IMR-90 (cell line): ENCODE results near the gene PLXNB3. TPM values are rescaled to one million over a fixed set of nuclear protein-coding genes. Genes with fewer than 3 reads are reported as not detected.

Source experiments
- ATAC-seq: fragments of 200-7000 bp; cut with Tn5 transposase; 2 replicates; pipeline ENCODE4 v1.9.1; 2020; ENCODE audit warnings: low read depth, mild to moderate bottlenecking, moderate library complexity
- BruUV-seq: library from RNA; stranded (reverse); fragments of 400-500 nt; replicated peaks from 2 replicates; lab custom pipeline; 2021; lab: Mats Ljungman, UMichigan
- CTCF ChIA-PET: fragments of 300-600 bp; formaldehyde crosslinking; extraction: SDS; loops from one replicate; lab custom pipeline; 2021; ENCODE audit warnings: antibody characterized with exemption; lab: Yijun Ruan, JAX
- POLR2A ChIA-PET: fragments of 300-600 bp; sonication (Branson Sonifier 250); formaldehyde crosslinking; loops from one replicate; lab custom pipeline; 2022; ENCODE audit warnings: antibody characterized with exemption; ENCODE audit not compliant: unreplicated experiment; lab: Charles Lee
- DNase-seq: peaks from one replicate; pipeline ENCODE4 v3.0.0; 2013
- H2AFZ ChIP-seq: replicated peaks from 2 replicates; pipeline ENCODE3; 2013; ENCODE audit warnings: low read length, mild to moderate bottlenecking; ENCODE audit not compliant: poor library complexity
- H2AK5ac ChIP-seq: 2 replicates; pipeline ENCODE4 v1.6.1; 2013; ENCODE audit warnings: low read depth, low read length, inconsistent platforms
- H2AK9ac ChIP-seq: replicated peaks from 2 replicates; pipeline ENCODE3; 2013; ENCODE audit warnings: mild to moderate bottlenecking, low read depth, low read length, moderate library complexity; ENCODE audit not compliant: poor library complexity
- H2BK120ac ChIP-seq: 2 replicates; pipeline ENCODE4 v1.6.1; 2013; ENCODE audit warnings: low read depth, low read length, inconsistent platforms
- H2BK15ac ChIP-seq: 3 replicates; pipeline ENCODE4 v1.6.1; 2013; ENCODE audit warnings: low read depth, low read length, inconsistent platforms
- H2BK20ac ChIP-seq: 2 replicates; pipeline ENCODE4 v1.6.1; 2013; ENCODE audit warnings: low read depth, mild to moderate bottlenecking, inconsistent platforms, low read length, moderate library complexity
- H2BK5ac ChIP-seq: 2 replicates; pipeline ENCODE4 v1.6.1; 2013; ENCODE audit warnings: mild to moderate bottlenecking, low read depth, low read length, inconsistent platforms; ENCODE audit not compliant: poor library complexity, severe bottlenecking
- H3K14ac ChIP-seq: replicated peaks from 2 replicates; pipeline ENCODE4 v1.6.1; 2013; ENCODE audit warnings: low read depth, low read length, inconsistent platforms
- H3K18ac ChIP-seq: 2 replicates; pipeline ENCODE4 v1.6.1; 2013; ENCODE audit warnings: low read depth, low read length, control low read depth
- H3K23ac ChIP-seq: 2 replicates; pipeline ENCODE4 v1.6.1; 2013; ENCODE audit warnings: low read depth, low read length, inconsistent platforms
- H3K27ac ChIP-seq: 2 replicates; pipeline ENCODE4 v1.5.1; 2013; ENCODE audit warnings: mild to moderate bottlenecking, control low read depth, low read length; ENCODE audit not compliant: insufficient read depth
- H3K27me3 ChIP-seq: 2 replicates; pipeline ENCODE4 v1.6.1; 2013; ENCODE audit warnings: low read length; ENCODE audit not compliant: control insufficient read depth, insufficient read depth
- H3K36me3 ChIP-seq: 2 replicates; pipeline ENCODE4 v1.6.1; 2013; ENCODE audit warnings: low read length, mixed read lengths; ENCODE audit not compliant: control insufficient read depth, insufficient read depth
- H3K4ac ChIP-seq: 2 replicates; pipeline ENCODE4 v1.6.1; 2013; ENCODE audit warnings: low read depth, low read length, inconsistent platforms
- H3K4me1 ChIP-seq: 2 replicates; pipeline ENCODE4 v1.6.1; 2013; ENCODE audit warnings: low read length, mixed read lengths; ENCODE audit not compliant: control insufficient read depth, insufficient read depth
- H3K4me2 ChIP-seq: 2 replicates; pipeline ENCODE4 v1.6.1; 2013; ENCODE audit warnings: low read depth, mild to moderate bottlenecking, control low read depth, low read length, moderate library complexity
- H3K4me3 ChIP-seq: 2 replicates; pipeline ENCODE4 v1.5.1; 2013; ENCODE audit warnings: low read depth, mild to moderate bottlenecking, control low read depth, low read length, moderate library complexity; ENCODE audit not compliant: insufficient read depth
- H3K56ac ChIP-seq: 2 replicates; pipeline ENCODE4 v1.6.1; 2013; ENCODE audit warnings: low read length, inconsistent platforms; ENCODE audit not compliant: insufficient read depth; ENCODE audit errors: extremely low read depth
- H3K79me1 ChIP-seq, 2 experiments: 2 replicates each; pipeline ENCODE4 v1.6.1; 2013; ENCODE audit warnings: low read length in 2 of 2, inconsistent platforms in 1 of 2, low read depth in 1 of 2
- H3K9ac ChIP-seq: 2 replicates; pipeline ENCODE4 v1.6.1; 2013; ENCODE audit warnings: low read depth, low read length, control low read depth
- H3K9me1 ChIP-seq: 2 replicates; pipeline ENCODE4 v1.6.1; 2013; ENCODE audit warnings: low read length, inconsistent platforms; ENCODE audit not compliant: insufficient read depth
- H3K9me3 ChIP-seq: 2 replicates; pipeline ENCODE4 v1.6.1; 2013; ENCODE audit warnings: low read length; ENCODE audit not compliant: control insufficient read depth, insufficient read depth
- H4K20me1 ChIP-seq: 2 replicates; pipeline ENCODE4 v1.6.1; 2013; ENCODE audit warnings: low read length, inconsistent platforms; ENCODE audit not compliant: insufficient read depth
- H4K5ac ChIP-seq: 2 replicates; pipeline ENCODE4 v1.6.1; 2013; ENCODE audit warnings: mild to moderate bottlenecking, low read depth, low read length, control low read depth
- H4K8ac ChIP-seq, 2 experiments: 2 replicates each; pipeline ENCODE4 v1.6.1; 2013; ENCODE audit warnings: low read depth in 2 of 2, low read length in 2 of 2, control low read depth in 1 of 2, inconsistent platforms in 1 of 2
- H4K91ac ChIP-seq: 2 replicates; pipeline ENCODE4 v1.6.1; 2013; ENCODE audit warnings: low read depth, low read length, inconsistent platforms; ENCODE audit not compliant: insufficient read depth
- BHLHE40 ChIP-seq: fragments of 150-350 bp; IDR thresholded peaks from 2 replicates; pipeline ENCODE4 v1.6.1; 2016; ENCODE audit warnings: mild to moderate bottlenecking, low read depth, low read length
- CEBPB ChIP-seq: IDR thresholded peaks from 2 replicates; pipeline ENCODE4 v1.6.1; 2012; ENCODE audit warnings: low read depth, low read length, improper control_type of control experiment
- FOS ChIP-seq: fragments of 150-350 bp; IDR thresholded peaks from 2 replicates; pipeline ENCODE4 v1.6.1; 2016; ENCODE audit warnings: low read depth, low read length
- MAFK ChIP-seq: IDR thresholded peaks from 2 replicates; pipeline ENCODE4 v1.6.1; 2012; ENCODE audit warnings: low read depth, low read length, improper control_type of control experiment
- MAZ ChIP-seq: IDR thresholded peaks from 2 replicates; pipeline ENCODE4 v1.6.1; 2012; ENCODE audit warnings: low read depth, mild to moderate bottlenecking, low read length, improper control_type of control experiment, moderate library complexity, borderline replicate concordance
- MXI1 ChIP-seq: IDR thresholded peaks from 2 replicates; pipeline ENCODE4 v1.6.1; 2012; ENCODE audit warnings: low read depth, mild to moderate bottlenecking, low read length, moderate library complexity, borderline replicate concordance
- NFE2L2 ChIP-seq: fragments of 150-350 bp; IDR thresholded peaks from 2 replicates; pipeline ENCODE4 v1.6.1; 2016; ENCODE audit warnings: low read depth, mild to moderate bottlenecking, low read length
- POLR2A ChIP-seq: IDR thresholded peaks from 2 replicates; pipeline ENCODE4 v1.6.1; 2012; ENCODE audit warnings: mild to moderate bottlenecking, low read depth, low read length
- RAD21 ChIP-seq: IDR thresholded peaks from 2 replicates; pipeline ENCODE4 v1.6.1; 2012; ENCODE audit warnings: low read length, improper control_type of control experiment
- RCOR1 ChIP-seq: IDR thresholded peaks from 2 replicates; pipeline ENCODE4 v1.6.1; 2012; ENCODE audit warnings: mild to moderate bottlenecking, low read length, improper control_type of control experiment; ENCODE audit not compliant: insufficient replicate concordance
- RFX5 ChIP-seq: IDR thresholded peaks from 2 replicates; pipeline ENCODE4 v1.8.0; 2012; ENCODE audit warnings: low read depth, mild to moderate bottlenecking, low read length, moderate library complexity
- SMC3 ChIP-seq: fragments of 150-350 bp; IDR thresholded peaks from 2 replicates; pipeline ENCODE4 v1.6.1; 2016; ENCODE audit warnings: low read depth, mild to moderate bottlenecking, antibody characterized with exemption, low read length, moderate library complexity
- WGBS, 2 experiments: methylation state at CpG; one replicate each; pipeline versions ENCODE4 v1.1.5 to v1.1.7; 2013; ENCODE audit warnings: missing lambda C conversion rate in 2 of 2; ENCODE audit not compliant: insufficient read length in 1 of 2; ENCODE audit errors: extremely low coverage in 2 of 2; 5-methylcytosine and 5-hydroxymethylcytosine counted together
- dilution Hi-C: fragments of 300-500 bp; cut with HindIII; formaldehyde crosslinking; loops from one replicate; pipeline ENCODE4 v1.14.3; 2018; ENCODE audit warnings: low sequenced_read_pairs; ENCODE audit not compliant: unreplicated experiment
- in situ Hi-C: fragments of 300-500 bp; cut with MboI; formaldehyde crosslinking; loops from 3 replicates; pipeline ENCODE4 v1.14.3; 2019; ENCODE audit warnings: low sequenced_read_pairs, inconsistent platforms, mixed read lengths
- intact Hi-C: fragments of 100-400 bp; cut with micrococcal nuclease; formaldehyde crosslinking; loops from 2 replicates; pipeline ENCODE4 v1.10.0; 2022
- polyA plus RNA-seq, 3 experiments: library from polyadenylated mRNA; depleted of rRNA; stranded (reverse); fragments of >200 nt; gene quantifications; 2 replicates each; pipeline ENCODE4 v1.2.3, GENCODE V29; 2012; ENCODE audit warnings: low replicate concordance in 1 of 3
- total RNA-seq: library from RNA; depleted of rRNA; stranded (reverse); fragments of >200 nt; gene quantifications from 2 replicates; pipeline ENCODE4 v1.2.3, GENCODE V29; 2012
- TF ChIP-seq, protein P1 (sequence below): fragments of 150-350 bp; IDR thresholded peaks from 2 replicates; pipeline ENCODE4 v1.6.1; 2016; ENCODE audit warnings: low read depth, mild to moderate bottlenecking, low read length, moderate library complexity, borderline replicate concordance
- TF ChIP-seq, protein P2 (sequence below): fragments of 150-350 bp; IDR thresholded peaks from 2 replicates; pipeline ENCODE4 v1.6.1; 2017; ENCODE audit warnings: mild to moderate bottlenecking, antibody characterized with exemption, low read length, low read depth
- TF ChIP-seq, protein P3 (sequence below): conservative IDR thresholded peaks from 2 replicates; pipeline ENCODE4 v1.5.1; 2012; ENCODE audit warnings: mild to moderate bottlenecking, low read depth, low read length, improper control_type of control experiment

The PLXNB3 gene
- total and polyA plus RNA-seq, 2 of the 4 experiments (the other 2 are of a cell fraction), result 0.36 to 22.3 TPM

DNA sequence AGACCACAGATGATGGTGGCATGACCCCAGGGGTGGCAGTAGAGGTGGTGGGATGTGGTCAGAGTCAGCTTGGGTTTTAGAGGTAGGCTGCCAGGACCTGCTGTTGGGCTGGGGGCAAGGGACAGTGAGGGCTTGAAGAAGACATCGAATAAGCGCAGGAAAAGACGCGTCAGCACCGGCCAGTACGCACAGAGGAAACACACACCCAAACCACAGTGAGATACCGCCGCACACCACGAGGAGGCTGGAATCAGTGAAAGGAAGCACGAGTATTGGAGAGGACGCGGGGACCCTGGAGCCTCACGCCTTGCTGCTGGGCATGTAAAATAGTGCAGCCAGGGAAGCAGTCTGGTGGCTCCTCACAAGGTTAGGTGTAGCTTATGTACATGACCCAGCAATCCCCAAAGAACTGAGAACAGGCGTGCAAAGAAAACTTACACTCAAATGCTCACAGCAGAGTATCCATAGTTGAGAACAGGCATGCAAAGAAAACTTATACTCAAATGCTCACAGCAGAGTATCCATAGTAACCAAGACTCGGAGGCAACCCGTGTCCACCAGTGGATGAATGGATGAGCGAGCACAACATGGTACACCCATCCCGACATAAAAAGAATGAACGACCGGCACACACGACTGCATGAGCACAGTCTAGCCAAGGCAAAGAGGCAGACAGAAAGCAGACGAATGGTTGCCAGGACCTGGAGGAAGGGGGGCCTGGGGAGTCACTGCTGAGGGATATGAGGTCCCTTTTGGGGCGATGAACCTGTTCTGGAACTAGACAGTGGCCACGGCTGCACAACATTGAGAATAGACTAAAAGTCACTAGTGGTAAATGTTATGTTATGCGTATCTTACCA is 53.0 kb downstream of the PLXNB3 start:
- dilution Hi-C loops, result no loop called here
- H3K9me1 ChIP-seq, result no peaks in the 10 kb centered on the region

More for the DNA sequence above, 53.0 kb downstream of the PLXNB3 start:
- Histone ChIP-seq H3K9ac (no peak overlapping the region), H3K56ac (no peak overlapping the region), H3K27me3 (peaks cover 17% of the 10 kb centered on the region), H2AFZ (no peak overlapping the region), H2AK5ac (no peak overlapping the region), H2AK9ac (no peak overlapping the region), H4K20me1 (no peaks in the 10 kb centered on the region), H3K4me2 (no peak overlapping the region), H2BK15ac (no peak overlapping the region), H3K4ac (no peak overlapping the region), H2BK20ac (no peak overlapping the region), H2BK120ac (no peak overlapping the region), H3K23ac (no peak overlapping the region), H3K4me1 (no peaks in the 10 kb centered on the region), H2BK5ac (no peak overlapping the region), H3K14ac (no peak overlapping the region), H4K5ac (no peak overlapping the region), H3K36me3 (no peaks in the 10 kb centered on the region), H3K9me3 (peaks cover 7% of the 10 kb centered on the region; the same call in 1 of the 2 replicates), H4K91ac (no peak overlapping the region), H3K79me1 (no peaks in the 10 kb centered on the region), H3K18ac (no peak overlapping the region), H3K4me3 (no peak overlapping the region), H4K8ac (no peak overlapping the region), H3K27ac (no peak overlapping the region)
- TF ChIP-seq CEBPB (no peak), NFE2L2 (no peak), BHLHE40 (no peak), POLR2A (no peak), RAD21 (no peak), FOS (no peak), MXI1 (no peak), RCOR1 (no peak), SMC3 (no peak), RFX5 (no peak), MAFK (no peak), MAZ (no peak)
- TF ChIP-seq, protein P1, sequence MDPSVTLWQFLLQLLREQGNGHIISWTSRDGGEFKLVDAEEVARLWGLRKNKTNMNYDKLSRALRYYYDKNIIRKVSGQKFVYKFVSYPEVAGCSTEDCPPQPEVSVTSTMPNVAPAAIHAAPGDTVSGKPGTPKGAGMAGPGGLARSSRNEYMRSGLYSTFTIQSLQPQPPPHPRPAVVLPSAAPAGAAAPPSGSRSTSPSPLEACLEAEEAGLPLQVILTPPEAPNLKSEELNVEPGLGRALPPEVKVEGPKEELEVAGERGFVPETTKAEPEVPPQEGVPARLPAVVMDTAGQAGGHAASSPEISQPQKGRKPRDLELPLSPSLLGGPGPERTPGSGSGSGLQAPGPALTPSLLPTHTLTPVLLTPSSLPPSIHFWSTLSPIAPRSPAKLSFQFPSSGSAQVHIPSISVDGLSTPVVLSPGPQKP, result no peak
- TF ChIP-seq, protein P2, sequence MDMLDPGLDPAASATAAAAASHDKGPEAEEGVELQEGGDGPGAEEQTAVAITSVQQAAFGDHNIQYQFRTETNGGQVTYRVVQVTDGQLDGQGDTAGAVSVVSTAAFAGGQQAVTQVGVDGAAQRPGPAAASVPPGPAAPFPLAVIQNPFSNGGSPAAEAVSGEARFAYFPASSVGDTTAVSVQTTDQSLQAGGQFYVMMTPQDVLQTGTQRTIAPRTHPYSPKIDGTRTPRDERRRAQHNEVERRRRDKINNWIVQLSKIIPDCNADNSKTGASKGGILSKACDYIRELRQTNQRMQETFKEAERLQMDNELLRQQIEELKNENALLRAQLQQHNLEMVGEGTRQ, result no peak
- TF ChIP-seq, protein P3, sequence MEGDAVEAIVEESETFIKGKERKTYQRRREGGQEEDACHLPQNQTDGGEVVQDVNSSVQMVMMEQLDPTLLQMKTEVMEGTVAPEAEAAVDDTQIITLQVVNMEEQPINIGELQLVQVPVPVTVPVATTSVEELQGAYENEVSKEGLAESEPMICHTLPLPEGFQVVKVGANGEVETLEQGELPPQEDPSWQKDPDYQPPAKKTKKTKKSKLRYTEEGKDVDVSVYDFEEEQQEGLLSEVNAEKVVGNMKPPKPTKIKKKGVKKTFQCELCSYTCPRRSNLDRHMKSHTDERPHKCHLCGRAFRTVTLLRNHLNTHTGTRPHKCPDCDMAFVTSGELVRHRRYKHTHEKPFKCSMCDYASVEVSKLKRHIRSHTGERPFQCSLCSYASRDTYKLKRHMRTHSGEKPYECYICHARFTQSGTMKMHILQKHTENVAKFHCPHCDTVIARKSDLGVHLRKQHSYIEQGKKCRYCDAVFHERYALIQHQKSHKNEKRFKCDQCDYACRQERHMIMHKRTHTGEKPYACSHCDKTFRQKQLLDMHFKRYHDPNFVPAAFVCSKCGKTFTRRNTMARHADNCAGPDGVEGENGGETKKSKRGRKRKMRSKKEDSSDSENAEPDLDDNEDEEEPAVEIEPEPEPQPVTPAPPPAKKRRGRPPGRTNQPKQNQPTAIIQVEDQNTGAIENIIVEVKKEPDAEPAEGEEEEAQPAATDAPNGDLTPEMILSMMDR, result no peak
- in situ Hi-C loops, result no loop called here
- DNase-seq (no peak), ATAC-seq (no peak)
- BruUV-seq, result no TSS peak
- CTCF ChIA-PET, result no interaction called here
- POLR2A ChIA-PET, result no interaction called here
- intact Hi-C loops, result no loop called here
- WGBS, 2 experiments, result 14% methylated on average over 1 of the region's 25 CpGs; no CpG with 5 or more reads in 1 of the 2 experiments
